Stimulated activated CD4-positive, alpha-beta T cell treated with anti-CD3 and anti-CD28 coated beads, Interleukin-15, amount 100 ng/mL, for 1 hour (primary cell): ENCODE measurements around the gene LRRC8B.
"Not testable (repeated sequence)": the region's sequence is repeated elsewhere in the genome, so short reads cannot be mapped to it uniquely, and the experiment has no call there.

Source experiments
- DNase-seq, 2 donors: peaks; one replicate each; pipeline ENCODE4 v3.0.0-alpha.2; 2020; ENCODE audit warnings: low read depth in 1 of 2, low spot score in 1 of 2

LRRC8B gene

GRCh38 chr1:89523572-89524368 is 859 bp upstream of the LRRC8B start:
- peak in 1 of 2 donors; percentile 36 for DNase-seq

- peak in 1 of 2 donors; percentile 11 for DNase-seq
These were observed 683 bp downstream of the LRRC8B start for GRCh38 chr1:89525169-89525855.

- DNase-seq = no peak
These were observed 2.6 kb downstream of the LRRC8B start for GRCh38 chr1:89527256-89527655.

- DNase-seq = no peak
These were observed 3.2 kb downstream of the LRRC8B start for GRCh38 chr1:89527750-89528381.

GRCh38 chr1:89528382-89528780 is 3.8 kb downstream of the LRRC8B start:
- DNase-seq = no peak

- DNase-seq = no peak
These were observed 4.6 kb downstream of the LRRC8B start for GRCh38 chr1:89529196-89529595.

GRCh38 chr1:89530444-89531089 is 5.9 kb downstream of the LRRC8B start:
- DNase-seq = no peak

- DNase-seq = no peak
These were observed 7.0 kb downstream of the LRRC8B start for GRCh38 chr1:89531480-89532139.

GRCh38 chr1:89532228-89532627 is 7.6 kb downstream of the LRRC8B start:
- no peak for DNase-seq

GRCh38 chr1:89532866-89533265 is 8.2 kb downstream of the LRRC8B start:
- DNase-seq = no peak

- DNase-seq = no peak
These were observed 10.9 kb downstream of the LRRC8B start for GRCh38 chr1:89535537-89535936.

GRCh38 chr1:89536555-89537341 is 12.1 kb downstream of the LRRC8B start:
- no peak for DNase-seq

GRCh38 chr1:89538361-89538760 is 13.7 kb downstream of the LRRC8B start:
- no peak for DNase-seq

- DNase-seq = no peak
These were observed 14.5 kb downstream of the LRRC8B start for GRCh38 chr1:89539128-89539527.

- no peak for DNase-seq
These were observed 15.9 kb downstream of the LRRC8B start for GRCh38 chr1:89540406-89540970.

- DNase-seq = no peak
These were observed 17.7 kb downstream of the LRRC8B start for GRCh38 chr1:89542345-89542744.

- not testable (repeated sequence) for DNase-seq
These were observed 19.0 kb downstream of the LRRC8B start for GRCh38 chr1:89543632-89544031.

GRCh38 chr1:89545264-89546038 is 20.8 kb downstream of the LRRC8B start:
- DNase-seq = no peak
